Stimulated activated naive B cell treated with anti-CD40 and anti-IgM and Interleukin-4, amounts not matched to agents 10 μg/mL and 1 μg/mL and 100 μg/mL, for 72 hours (primary cell): Measurements from ENCODE around the gene CCDC134.
A peak's percentile ranks its signal among the peaks of the same experiment; 100 is the strongest.

Experiments used
- ATAC-seq, 2 donors: fragments of 150-1000 bp; cut with Tn5 transposase; replicated peaks; 2 replicates each; pipeline ENCODE4 v1.10.0; 2021; ENCODE audit warnings: moderate library complexity in 1 of 2
- DNase-seq: peaks from one replicate; pipeline ENCODE4 v3.0.0; 2021
- H3K27ac Mint-ChIP-seq: one replicate; pipeline ENCODE4 v1.8.0; 2022; ENCODE audit warnings: mild to moderate bottlenecking, mixed read lengths
- H3K27me3 Mint-ChIP-seq, 2 donors: one replicate each; pipeline ENCODE4 v1.8.0; 2022; ENCODE audit warnings: mixed read lengths in 2 of 2
- H3K36me3 Mint-ChIP-seq, 2 donors: one replicate each; pipeline ENCODE4 v1.8.0; 2022; ENCODE audit warnings: mixed read lengths in 2 of 2, mild to moderate bottlenecking in 1 of 2
- H3K4me1 Mint-ChIP-seq, 2 donors: one replicate each; pipeline ENCODE4 v1.8.0; 2022; ENCODE audit warnings: mixed read lengths in 2 of 2, mild to moderate bottlenecking in 1 of 2
- H3K4me3 Mint-ChIP-seq, 2 donors: one replicate each; pipeline ENCODE4 v1.8.0; 2022; ENCODE audit warnings: mild to moderate bottlenecking in 2 of 2, mixed read lengths in 2 of 2, moderate library complexity in 1 of 2
- H3K9me3 Mint-ChIP-seq, 2 donors: one replicate each; pipeline ENCODE4 v1.8.0; 2022; ENCODE audit warnings: mixed read lengths in 2 of 2, mild to moderate bottlenecking in 1 of 2

CCDC134 gene

GRCh38 chr22:41805639-41806038 lies 5.2 kb downstream of the CCDC134 start:
- Mint-ChIP-seq H3K4me1 (peaks cover 12 to 35% of the 10 kb centered on the region in 2 donors), H3K27me3 (no peaks in the 10 kb centered on the region), H3K27ac (no peak overlapping the region), H3K36me3 (peaks cover 4 to 25% of the 10 kb centered on the region in 2 donors), H3K4me3 (no peak overlapping the region), H3K9me3 (no peaks in the 10 kb centered on the region)
- DNase-seq, result no peak
- no peak for ATAC-seq

GRCh38 chr22:41808400-41808799 lies 7.9 kb downstream of the CCDC134 start:
- DNase-seq (no peak), ATAC-seq (no peak)
- no peak overlapping the region for H3K27ac Mint-ChIP-seq
- peaks cover 0 to 17% of the 10 kb centered on the region in 2 donors for H3K4me1 Mint-ChIP-seq
- H3K36me3 Mint-ChIP-seq, result peaks cover 13 to 35% of the 10 kb centered on the region in 2 donors
- no peaks in the 10 kb centered on the region for H3K9me3 Mint-ChIP-seq
- no peak overlapping the region for H3K4me3 Mint-ChIP-seq
- no peaks in the 10 kb centered on the region for H3K27me3 Mint-ChIP-seq

- no peak for DNase-seq
- H3K36me3 Mint-ChIP-seq, result peaks cover 22 to 45% of the 10 kb centered on the region in 2 donors
- H3K27ac Mint-ChIP-seq, result no peak overlapping the region
- H3K4me3 Mint-ChIP-seq, result no peak overlapping the region
- H3K9me3 Mint-ChIP-seq, result no peaks in the 10 kb centered on the region
- peaks cover 0 to 6% of the 10 kb centered on the region in 2 donors for H3K4me1 Mint-ChIP-seq
- ATAC-seq, result no peak
- no peaks in the 10 kb centered on the region for H3K27me3 Mint-ChIP-seq
Observed at GRCh38 chr22:41810022-41810421, 9.5 kb downstream of the CCDC134 start.

GRCh38 chr22:41812805-41813545 lies 12.5 kb downstream of the CCDC134 start:
- H3K27ac Mint-ChIP-seq, result no peak overlapping the region
- DNase-seq, result no peak
- no peaks in the 10 kb centered on the region for H3K9me3 Mint-ChIP-seq
- peaks cover 32 to 57% of the 10 kb centered on the region in 2 donors for H3K36me3 Mint-ChIP-seq
- ATAC-seq, result no peak
- no peak overlapping the region for H3K4me3 Mint-ChIP-seq
- H3K27me3 Mint-ChIP-seq, result no peaks in the 10 kb centered on the region
- peaks cover 2 to 4% of the 10 kb centered on the region in 2 donors for H3K4me1 Mint-ChIP-seq

GRCh38 chr22:41813726-41814410 lies 13.4 kb downstream of the CCDC134 start:
- Mint-ChIP-seq H3K36me3 (peaks cover 32 to 51% of the 10 kb centered on the region in 2 donors), H3K9me3 (no peaks in the 10 kb centered on the region), H3K27ac (no peak overlapping the region), H3K27me3 (no peaks in the 10 kb centered on the region), H3K4me1 (peaks cover 0 to 2% of the 10 kb centered on the region in 2 donors), H3K4me3 (no peak overlapping the region)
- DNase-seq (no peak), ATAC-seq (no peak)

- no peak for DNase-seq
- Mint-ChIP-seq H3K4me3 (no peak overlapping the region), H3K9me3 (no peaks in the 10 kb centered on the region), H3K27ac (no peak overlapping the region), H3K36me3 (peaks cover 33 to 47% of the 10 kb centered on the region in 2 donors), H3K4me1 (peaks cover 0 to 2% of the 10 kb centered on the region in 2 donors), H3K27me3 (no peaks in the 10 kb centered on the region)
- ATAC-seq, result no peak
Observed at GRCh38 chr22:41815716-41816115, 15.2 kb downstream of the CCDC134 start.

GRCh38 chr22:41816241-41816640 lies 15.8 kb downstream of the CCDC134 start:
- no peaks in the 10 kb centered on the region for H3K27me3 Mint-ChIP-seq
- no peaks in the 10 kb centered on the region for H3K9me3 Mint-ChIP-seq
- no peak overlapping the region for H3K27ac Mint-ChIP-seq
- H3K36me3 Mint-ChIP-seq, result peaks cover 36 to 46% of the 10 kb centered on the region in 2 donors
- peaks cover 0 to 2% of the 10 kb centered on the region in 2 donors for H3K4me1 Mint-ChIP-seq
- ATAC-seq (no peak), DNase-seq (no peak)
- no peak overlapping the region for H3K4me3 Mint-ChIP-seq

- Mint-ChIP-seq H3K27ac (no peak overlapping the region), H3K4me3 (no peak overlapping the region), H3K27me3 (no peaks in the 10 kb centered on the region), H3K4me1 (peaks cover 6 to 7% of the 10 kb centered on the region in 2 donors), H3K9me3 (no peaks in the 10 kb centered on the region), H3K36me3 (peaks cover 36 to 50% of the 10 kb centered on the region in 2 donors)
- DNase-seq, result no peak
- ATAC-seq, result no peak
Observed at GRCh38 chr22:41816871-41817270, 16.4 kb downstream of the CCDC134 start.

- Mint-ChIP-seq H3K9me3 (no peaks in the 10 kb centered on the region), H3K27me3 (no peaks in the 10 kb centered on the region), H3K36me3 (peaks cover 37 to 57% of the 10 kb centered on the region in 2 donors), H3K4me3 (no peak overlapping the region), H3K4me1 (peaks cover 17% of the 10 kb centered on the region in 2 donors), H3K27ac (no peak overlapping the region)
- DNase-seq (no peak), ATAC-seq (no peak)
Observed at GRCh38 chr22:41818011-41818410, 17.5 kb downstream of the CCDC134 start.

- ATAC-seq (no peak), DNase-seq (no peak)
- Mint-ChIP-seq H3K27me3 (no peaks in the 10 kb centered on the region), H3K4me3 (no peak overlapping the region), H3K4me1 (peaks cover 17 to 18% of the 10 kb centered on the region in 2 donors), H3K27ac (no peak overlapping the region), H3K9me3 (no peaks in the 10 kb centered on the region), H3K36me3 (peaks cover 32 to 52% of the 10 kb centered on the region in 2 donors)
Observed at GRCh38 chr22:41818596-41818995, 18.1 kb downstream of the CCDC134 start.

- ATAC-seq (no peak), DNase-seq (no peak)
- Mint-ChIP-seq H3K4me1 (peaks cover 20 to 24% of the 10 kb centered on the region in 2 donors), H3K27ac (no peak overlapping the region), H3K36me3 (peaks cover 31 to 53% of the 10 kb centered on the region in 2 donors), H3K9me3 (no peaks in the 10 kb centered on the region), H3K4me3 (no peak overlapping the region), H3K27me3 (no peaks in the 10 kb centered on the region)
Observed at GRCh38 chr22:41819257-41819656, 18.8 kb downstream of the CCDC134 start.

GRCh38 chr22:41820447-41820846 lies 20.0 kb downstream of the CCDC134 start:
- Mint-ChIP-seq H3K9me3 (no peaks in the 10 kb centered on the region), H3K27ac (peak overlapping the region; percentile 10), H3K4me1 (peaks cover 27 to 35% of the 10 kb centered on the region in 2 donors), H3K4me3 (no peak overlapping the region), H3K27me3 (no peaks in the 10 kb centered on the region), H3K36me3 (peaks cover 33 to 57% of the 10 kb centered on the region in 2 donors)
- ATAC-seq (no peak), DNase-seq (no peak)

- H3K4me3 Mint-ChIP-seq, result no peak overlapping the region
- no peaks in the 10 kb centered on the region for H3K27me3 Mint-ChIP-seq
- peak overlapping the region; percentile 80 for H3K27ac Mint-ChIP-seq
- DNase-seq (no peak), ATAC-seq (no peak)
- peaks cover 28 to 59% of the 10 kb centered on the region in 2 donors for H3K36me3 Mint-ChIP-seq
- H3K4me1 Mint-ChIP-seq, result peaks cover 26 to 39% of the 10 kb centered on the region in 2 donors
- H3K9me3 Mint-ChIP-seq, result no peaks in the 10 kb centered on the region
Observed at GRCh38 chr22:41821471-41822316, 21.2 kb downstream of the CCDC134 start.
